Inflammatory macrophage treated with lipopolysaccharide for 4 hours (primary cell): ENCODE measurements around the gene KRTAP10-12.

Source experiments
- DNase-seq: peaks from one replicate; pipeline ENCODE4 v3.0.0-alpha.2; 2020

The KRTAP10-12 gene

DNA sequence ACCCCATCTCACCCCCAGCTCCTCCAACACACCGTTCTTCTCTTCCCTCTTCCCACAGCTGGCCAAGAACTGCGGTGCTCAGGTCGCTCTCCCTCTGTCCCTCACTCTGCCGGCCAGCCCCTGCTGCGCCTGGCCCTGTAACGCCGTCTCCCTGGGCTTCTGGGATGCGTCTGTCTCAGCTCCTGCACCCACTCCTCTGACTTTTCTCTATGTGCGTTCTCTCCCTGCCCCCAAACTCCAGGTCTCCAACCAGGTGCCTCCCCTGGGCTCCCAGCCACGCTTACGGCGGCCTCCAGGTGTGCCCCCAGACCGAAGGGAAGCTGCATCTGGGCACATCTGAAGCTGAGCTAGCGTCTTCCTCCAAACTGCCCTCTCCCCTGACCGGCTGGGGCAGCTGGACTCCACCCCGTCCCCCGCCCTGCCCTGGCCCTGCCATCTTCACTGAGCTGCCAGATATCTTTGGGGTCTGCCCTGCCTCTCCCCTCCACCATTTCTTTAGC lies 2.6 kb downstream of the KRTAP10-12 start:
- DNase-seq: no peak

DNA sequence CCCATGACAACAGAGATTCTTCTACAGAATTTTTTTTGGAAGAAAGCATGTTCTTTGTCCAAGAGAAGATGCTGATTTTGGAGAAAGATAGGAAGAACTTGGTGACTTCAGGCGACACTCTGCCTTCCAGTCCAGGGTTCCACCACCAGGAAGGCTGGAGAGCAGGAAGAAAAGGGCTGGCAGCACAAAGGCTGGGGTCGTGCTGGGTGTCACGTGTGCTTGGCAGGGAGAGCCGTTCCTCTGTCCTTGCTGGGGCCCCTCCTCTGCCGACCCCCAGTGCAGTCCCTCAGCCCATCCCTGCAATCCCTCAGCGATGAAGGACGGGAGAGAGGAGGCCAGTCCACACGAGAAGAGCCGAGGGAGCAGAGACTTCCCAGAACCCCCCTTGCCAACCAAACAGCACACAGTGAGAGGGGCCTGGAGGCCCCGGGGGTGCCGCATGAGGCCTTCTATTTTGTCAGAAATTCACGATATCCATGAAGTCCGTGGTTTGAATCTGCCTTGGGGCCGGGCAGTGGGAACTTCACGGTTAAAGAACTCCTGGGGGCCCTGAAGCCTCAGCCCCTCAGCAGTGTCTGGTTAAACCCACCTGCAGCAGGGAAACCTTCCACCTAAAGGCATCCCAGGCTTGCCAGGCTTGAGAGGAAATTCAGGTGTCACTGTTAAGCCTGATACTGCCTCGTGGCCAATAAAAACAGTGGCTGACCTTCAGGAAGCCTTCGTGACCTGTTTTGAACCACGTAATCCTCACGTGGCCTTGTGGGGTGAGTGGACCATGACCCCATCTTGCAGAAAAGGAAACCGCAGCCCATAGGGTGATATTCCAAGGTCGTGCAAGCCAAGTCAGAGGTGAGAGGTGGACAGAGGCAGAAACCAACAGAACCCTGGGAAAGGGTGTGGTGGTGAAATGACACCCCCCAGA lies 3.4 kb downstream of the KRTAP10-12 start:
- no peak for DNase-seq

- DNase-seq: no peak
Observed at GRCh38 chr21:44701023-44701400, 4.0 kb downstream of the KRTAP10-12 start.

- no peak for DNase-seq
Observed at GRCh38 chr21:44701541-44701940, 4.6 kb downstream of the KRTAP10-12 start.

DNA sequence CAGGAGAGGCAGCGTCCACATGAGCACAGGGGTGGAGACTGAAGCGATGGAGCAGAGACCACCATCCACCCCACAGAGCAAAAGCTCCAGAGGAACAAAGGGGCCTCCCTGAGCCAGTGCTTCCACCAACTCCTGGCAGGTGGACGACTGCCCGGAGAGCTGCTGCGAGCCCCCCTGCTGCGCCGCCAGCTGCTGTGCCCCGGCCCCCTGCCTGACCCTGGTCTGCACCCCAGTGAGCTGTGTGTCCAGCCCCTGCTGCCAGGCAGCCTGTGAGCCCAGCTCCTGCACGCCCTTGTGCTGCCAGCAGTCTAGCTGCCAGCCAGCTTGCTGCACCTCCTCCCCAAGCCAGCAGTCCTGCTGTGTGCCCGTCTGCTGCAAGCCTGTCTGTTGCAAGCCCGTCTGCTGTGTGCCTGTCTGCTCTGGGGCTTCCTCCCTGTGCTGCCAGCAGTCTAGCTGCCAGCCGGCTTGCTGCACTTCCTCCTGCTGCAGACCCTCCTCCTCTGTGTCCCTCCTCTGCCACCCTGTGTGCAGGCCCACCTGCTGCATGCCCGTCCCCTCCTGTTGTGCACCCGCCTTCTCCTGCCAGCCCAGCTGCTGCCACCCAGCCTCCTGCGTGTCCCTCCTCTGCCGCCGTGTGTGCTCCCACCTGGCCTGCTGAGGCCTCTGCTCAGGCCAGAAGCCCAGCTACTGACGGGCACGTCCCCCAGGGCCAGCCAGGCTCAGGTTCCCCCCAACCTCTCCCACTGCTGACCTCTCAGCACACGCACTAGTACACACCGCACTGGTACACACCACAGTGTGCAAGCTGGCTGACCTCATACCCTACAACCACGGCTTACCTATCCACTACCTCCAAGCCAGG lies 5.4 kb downstream of the KRTAP10-12 start:
- DNase-seq: no peak

DNA sequence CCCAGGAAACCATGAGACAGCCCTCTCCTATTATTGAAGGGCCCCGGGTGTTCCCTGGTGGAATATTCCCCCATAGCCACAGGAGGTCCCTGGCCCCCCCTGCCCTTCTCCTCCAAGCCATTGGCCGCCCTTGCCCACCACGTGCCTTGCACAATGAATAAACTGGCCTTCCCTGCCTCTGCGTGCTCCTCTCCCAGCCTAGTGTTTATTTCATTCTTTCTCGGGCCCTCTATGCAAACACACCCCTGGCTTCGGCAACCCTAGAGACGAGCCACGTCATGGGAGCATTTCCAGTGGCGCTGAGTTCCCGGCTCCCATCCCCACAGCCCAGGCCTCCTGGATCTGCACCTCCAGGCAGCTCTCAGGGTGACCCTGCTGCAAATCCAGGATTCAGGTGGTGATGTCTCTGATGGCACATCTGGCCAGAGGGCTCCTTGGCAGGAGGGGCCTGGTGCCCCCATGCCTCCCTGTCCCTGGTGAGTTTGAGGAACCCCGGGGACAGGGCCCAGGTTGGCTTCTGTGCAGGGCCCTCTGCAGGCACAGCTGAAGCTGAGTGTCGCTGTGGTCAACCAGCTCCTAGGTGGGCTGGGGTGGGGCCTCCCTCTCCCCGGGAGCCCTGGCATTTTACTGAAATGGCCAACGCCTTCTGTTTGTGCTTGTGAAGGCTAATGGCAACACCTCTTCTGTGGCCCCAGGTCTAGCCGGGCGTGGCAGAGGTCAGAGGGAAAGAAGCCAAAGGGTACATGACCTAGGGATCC lies 6.2 kb downstream of the KRTAP10-12 start:
- DNase-seq: no peak

- no peak for DNase-seq
Observed at GRCh38 chr21:44703731-44704635, 7.0 kb downstream of the KRTAP10-12 start.

DNA sequence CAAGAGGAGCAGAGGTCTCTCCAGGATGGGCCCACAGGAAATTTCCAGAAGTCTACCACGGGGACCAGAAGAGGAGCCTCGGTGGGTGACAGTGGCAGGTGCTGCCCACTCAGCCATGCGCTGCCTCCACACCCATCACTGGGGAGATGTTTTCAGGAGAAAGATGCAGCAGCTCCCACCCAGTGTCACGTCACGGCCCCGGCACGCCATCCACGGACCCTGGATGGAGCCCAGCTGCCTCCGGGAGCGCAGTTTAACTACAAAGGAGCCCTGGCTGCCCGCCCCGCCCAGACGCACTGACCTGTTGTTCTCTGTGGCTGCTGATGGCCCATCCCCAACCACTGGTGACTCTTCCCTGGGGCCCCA lies 7.6 kb downstream of the KRTAP10-12 start:
- no peak for DNase-seq

- no peak for DNase-seq
Observed at GRCh38 chr21:44706026-44706705, 9.2 kb downstream of the KRTAP10-12 start.

- no peak for DNase-seq
Observed at GRCh38 chr21:44706706-44707581, 10.0 kb downstream of the KRTAP10-12 start.

DNA sequence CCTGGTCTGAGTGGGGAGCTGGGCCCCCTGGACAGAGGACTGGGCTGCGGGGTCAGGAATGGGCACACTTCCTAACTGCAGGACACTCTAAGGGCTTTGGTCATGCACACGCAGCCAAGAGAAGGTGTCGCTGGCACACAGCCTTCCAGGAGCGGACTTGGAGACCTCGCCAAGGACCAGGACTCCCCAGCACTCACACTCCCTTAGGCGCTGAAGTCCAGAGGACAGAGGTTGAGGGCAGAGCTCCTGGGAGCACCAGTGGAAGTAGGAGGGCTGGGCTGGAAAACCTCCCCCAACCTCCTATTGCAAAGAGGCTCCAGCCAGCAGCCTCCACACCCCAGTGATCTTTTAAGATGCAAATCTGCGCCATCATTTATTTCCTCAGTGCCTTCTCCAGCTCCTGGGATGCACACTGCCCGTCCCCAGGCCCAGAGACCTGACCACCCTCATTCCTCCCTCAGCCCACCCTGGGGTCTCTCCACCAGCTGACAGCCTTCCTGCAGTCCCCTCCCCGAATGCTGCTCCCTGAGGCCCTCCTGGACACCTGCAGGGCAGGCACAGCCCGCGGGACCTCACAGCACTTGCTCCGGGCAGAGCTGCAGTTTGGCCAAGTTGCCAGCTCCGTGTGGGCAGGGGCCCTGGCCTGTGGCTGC lies 11.4 kb downstream of the KRTAP10-12 start:
- no peak for DNase-seq

DNA sequence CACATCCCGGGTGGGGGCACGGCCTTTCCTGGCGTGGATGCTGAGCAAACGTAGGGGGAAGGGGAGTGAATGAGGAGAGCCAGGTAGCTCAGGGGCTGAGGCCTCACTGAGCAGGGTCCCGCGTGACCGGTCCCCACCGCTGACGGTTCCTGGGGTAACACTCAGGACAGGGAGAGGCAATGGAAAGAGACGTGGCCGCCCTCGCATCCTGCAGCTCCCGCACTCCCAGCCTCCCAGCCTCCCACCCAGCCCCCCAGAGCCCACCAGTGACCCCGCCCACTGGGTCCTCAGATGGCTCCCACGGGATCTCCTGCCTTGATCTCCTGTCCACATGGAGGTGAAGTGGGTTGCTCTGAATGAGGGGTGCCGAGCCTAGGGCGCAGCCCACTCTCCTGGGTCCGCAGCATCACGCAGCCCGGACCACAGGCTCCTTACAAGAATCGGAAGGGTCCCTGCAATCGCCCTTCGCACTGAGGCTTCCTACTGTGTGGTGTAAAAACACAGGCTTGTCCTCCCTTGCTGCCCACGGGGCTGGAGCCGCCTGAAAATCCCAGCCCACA lies 12.0 kb downstream of the KRTAP10-12 start:
- DNase-seq: peak; percentile 47

GRCh38 chr21:44709426-44710293 lies 12.7 kb downstream of the KRTAP10-12 start:
- no peak for DNase-seq

DNA sequence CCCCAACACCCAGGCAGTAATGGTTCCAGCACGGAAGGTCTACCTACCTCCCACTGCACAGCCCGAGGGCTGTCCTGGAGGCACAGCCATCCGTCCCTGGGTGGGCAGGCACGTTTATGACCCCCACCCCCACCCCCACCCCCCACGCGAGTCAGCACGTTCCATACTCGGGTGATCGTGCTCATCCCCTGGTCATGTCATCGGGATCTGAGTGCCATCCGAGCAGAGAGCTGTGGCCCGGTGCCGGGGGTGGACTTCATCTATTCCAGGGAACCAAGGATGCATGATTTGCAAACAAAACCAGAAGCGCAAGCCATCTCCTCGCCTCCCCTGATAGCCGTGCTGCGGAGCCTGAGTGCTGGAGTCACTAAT lies 13.3 kb downstream of the KRTAP10-12 start:
- no peak for DNase-seq

DNA sequence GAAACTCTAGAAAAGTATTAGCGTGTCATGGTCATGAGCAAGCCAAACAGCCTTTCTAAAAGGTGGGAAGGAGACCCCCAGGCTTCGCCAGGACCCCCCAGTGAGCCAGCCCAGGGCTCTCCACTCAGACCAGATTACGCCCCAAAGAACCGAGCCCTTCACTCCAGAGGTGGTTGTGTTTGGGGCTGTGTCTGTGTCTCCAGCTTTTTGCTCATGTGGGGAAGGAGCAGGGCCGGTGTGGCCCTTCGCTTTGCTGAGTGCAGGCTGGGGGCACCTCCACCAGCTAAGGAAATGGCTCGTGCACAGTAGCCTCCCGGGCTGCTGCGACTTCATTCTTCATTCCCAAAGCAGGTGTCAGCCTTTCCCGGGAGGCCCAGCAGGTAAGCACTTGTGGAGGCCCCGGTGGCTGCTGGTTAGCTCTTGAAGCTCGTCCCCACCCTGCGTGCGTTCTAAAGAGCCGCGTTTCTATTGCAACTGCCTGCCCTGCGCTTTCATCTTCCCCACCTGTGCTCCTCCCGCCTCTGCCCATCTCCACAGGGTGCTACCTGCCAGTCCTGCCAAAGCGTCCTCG lies 13.9 kb downstream of the KRTAP10-12 start:
- no peak for DNase-seq

DNA sequence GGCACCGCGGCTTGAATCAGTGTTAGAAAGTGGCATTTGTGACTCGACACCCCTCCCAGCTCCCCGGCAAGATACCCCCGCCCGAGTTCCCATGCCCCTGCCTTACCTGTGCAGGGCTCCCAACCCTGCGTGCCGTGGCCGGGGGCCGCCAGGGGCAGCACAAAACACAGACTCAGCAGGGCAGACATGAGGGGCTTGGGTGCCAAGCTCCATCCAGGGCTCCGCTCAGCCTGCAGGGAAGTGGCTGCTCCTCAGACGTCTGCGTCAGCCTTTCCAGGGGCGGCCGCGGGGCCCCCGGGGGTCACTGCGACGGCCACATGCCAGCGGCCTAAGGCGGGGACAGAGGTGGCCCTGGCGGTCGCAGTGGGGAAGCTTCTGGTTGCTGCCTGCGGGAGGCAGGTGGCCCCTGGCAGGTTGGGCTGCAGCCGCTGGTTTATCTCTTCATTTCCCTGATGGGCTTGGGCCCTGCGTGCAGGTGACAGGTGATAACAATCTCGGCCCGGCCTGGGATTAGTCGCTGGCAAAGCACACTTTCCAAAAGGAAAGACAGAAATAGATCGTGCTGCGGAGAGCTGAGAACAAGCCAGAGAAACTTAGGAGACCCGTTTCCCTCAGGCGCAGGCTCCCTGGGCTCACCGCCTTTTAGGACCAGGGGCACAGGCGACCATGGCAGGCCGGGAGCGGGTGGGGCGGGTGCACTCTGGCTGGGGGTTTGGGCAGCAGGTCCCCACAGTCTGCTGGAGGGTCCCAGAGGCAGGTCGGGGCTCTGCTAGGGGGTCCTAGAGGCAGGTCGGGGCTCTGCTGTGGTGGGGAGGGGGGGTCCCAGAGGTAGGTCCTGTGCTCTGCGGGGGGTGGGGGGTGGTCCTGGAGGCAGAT lies 14.6 kb downstream of the KRTAP10-12 start, which contains the start of gene TSPEAR:
TSPEAR (minus strand) TSS at position 246 of the 876 bp plus-strand sequence; CDS start at position 188, 58 bp downstream.
- no peak for DNase-seq
